ENCODE measurements around the gene RNF225.

- TF ChIP-seq CTCF (IDR thresholded peaks at IDR 0.05) (no peak), EZH2 (IDR thresholded peaks at IDR 0.05; ENCODE audit: borderline replicate concordance, insufficient read depth, low read depth, low read length, poor library complexity, severe bottlenecking) (no peak)
These were observed 16.2 kb upstream of the RNF225 start for GRCh38 chr19:58379246-58379645.

Measured in B cell (primary cell).